Thoracic aorta (tissue), 2 donors: ENCODE results near the gene FRS2. TPM values are rescaled to one million over a fixed set of nuclear protein-coding genes. Genes with fewer than 3 reads are reported as not detected.

ENCODE experiments used
- ATAC-seq: fragments of 150-250 bp; one replicate; pipeline ENCODE4 v1.8.0; 2017; ENCODE audit warnings: low read depth; ENCODE audit not compliant: insufficient number of reproducible peaks, low FRiP score
- DNase-seq: peaks from one replicate; pipeline ENCODE4 v3.0.0-alpha.2; 2020; ENCODE audit warnings: low spot score
- H3K27ac ChIP-seq, 2 donors: fragments of 200-600 bp; sonication (generic); 1 replicate in 1 of 2; 2 replicates in 1 of 2; pipeline ENCODE4 v1.5.1; 2016; ENCODE audit warnings: mild to moderate bottlenecking in 2 of 2, moderate library complexity in 2 of 2
- H3K27me3 ChIP-seq: fragments of 200-600 bp; sonication (generic); replicated peaks from 2 replicates; pipeline ENCODE4 v1.6.0; 2016; ENCODE audit warnings: mild to moderate bottlenecking; ENCODE audit not compliant: insufficient read depth
- H3K36me3 ChIP-seq: fragments of 200-600 bp; sonication (generic); one replicate; pipeline ENCODE4 v1.5.1; 2016
- H3K4me1 ChIP-seq, 2 donors: fragments of 200-600 bp; sonication (generic); 1 replicate in 1 of 2; 2 replicates in 1 of 2; pipeline versions ENCODE4 v1.5.1 to v1.6.0; 2016; ENCODE audit warnings: low read depth in 2 of 2, mild to moderate bottlenecking in 1 of 2; ENCODE audit not compliant: control insufficient read depth in 1 of 2
- H3K4me3 ChIP-seq: fragments of 200-600 bp; sonication (generic); 2 replicates; pipeline ENCODE4 v1.5.1; 2016; ENCODE audit warnings: mild to moderate bottlenecking
- H3K9me3 ChIP-seq: fragments of 200-600 bp; sonication (generic); 2 replicates; pipeline ENCODE4 v1.5.1; 2016
- total RNA-seq, 2 donors: library from RNA; depleted of rRNA; stranded (reverse); fragments of >200 nt; gene quantifications; one replicate each; pipeline versions ENCODE4 v1.1.0 to v1.2.3, GENCODE V29; 2016
- TF ChIP-seq, protein P1 (sequence below): fragments of 200-600 bp; sonication (generic); IDR thresholded peaks from one replicate; pipeline ENCODE4 v1.5.1; 2019; ENCODE audit warnings: antibody characterized with exemption

Gene FRS2
- total RNA-seq, 2 donors from 2014 or later = 29.8 to 72.3 TPM

DNA sequence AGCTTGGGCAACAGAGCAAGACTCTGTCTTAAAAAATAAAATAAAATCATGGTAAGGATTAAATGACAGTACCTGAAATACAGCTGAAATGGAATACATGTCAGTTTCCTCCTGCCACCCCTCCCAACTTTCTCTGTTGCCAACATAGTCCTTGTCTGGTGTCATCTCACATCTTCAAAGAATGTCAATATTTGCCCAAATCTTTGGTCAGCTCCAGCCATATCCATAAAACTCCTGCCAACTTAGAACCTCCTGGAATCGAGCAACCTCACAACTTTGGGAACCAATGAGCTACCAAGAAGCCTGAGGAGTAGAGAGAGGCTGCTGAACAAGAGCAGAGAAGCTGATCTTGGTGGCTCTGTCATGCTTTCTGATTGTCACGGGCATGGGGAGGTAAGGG, 151.4 kb downstream of the FRS2 start:
- ATAC-seq = no peak
- no peaks in the 10 kb centered on the region for H3K4me1 ChIP-seq

DNA sequence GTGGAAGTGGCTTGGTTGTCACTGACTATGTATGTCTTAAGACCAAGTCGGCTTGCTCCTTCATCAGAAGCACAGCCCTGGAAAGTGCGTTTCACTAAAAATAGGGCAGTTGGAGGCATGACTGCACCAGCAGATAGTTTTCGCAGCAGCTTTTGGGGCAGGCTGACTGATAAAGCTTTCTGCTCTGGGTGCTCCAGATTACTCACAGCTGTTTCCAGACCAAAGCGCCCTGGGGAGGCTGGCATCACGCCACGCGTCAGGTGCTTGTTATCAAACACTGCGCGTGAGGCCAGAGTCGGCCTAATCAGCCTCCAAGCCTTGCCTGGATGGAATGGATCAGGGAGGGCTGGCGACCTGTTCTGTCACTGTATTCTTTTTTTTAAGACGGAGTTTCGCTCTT, 153.8 kb downstream of the FRS2 start:
- ATAC-seq = no peak

More for the DNA sequence above, 151.4 kb downstream of the FRS2 start:
- H3K27ac ChIP-seq = no peak overlapping the region
- no peak for DNase-seq
- no peaks in the 10 kb centered on the region for H3K9me3 ChIP-seq
- TF ChIP-seq, protein P1, sequence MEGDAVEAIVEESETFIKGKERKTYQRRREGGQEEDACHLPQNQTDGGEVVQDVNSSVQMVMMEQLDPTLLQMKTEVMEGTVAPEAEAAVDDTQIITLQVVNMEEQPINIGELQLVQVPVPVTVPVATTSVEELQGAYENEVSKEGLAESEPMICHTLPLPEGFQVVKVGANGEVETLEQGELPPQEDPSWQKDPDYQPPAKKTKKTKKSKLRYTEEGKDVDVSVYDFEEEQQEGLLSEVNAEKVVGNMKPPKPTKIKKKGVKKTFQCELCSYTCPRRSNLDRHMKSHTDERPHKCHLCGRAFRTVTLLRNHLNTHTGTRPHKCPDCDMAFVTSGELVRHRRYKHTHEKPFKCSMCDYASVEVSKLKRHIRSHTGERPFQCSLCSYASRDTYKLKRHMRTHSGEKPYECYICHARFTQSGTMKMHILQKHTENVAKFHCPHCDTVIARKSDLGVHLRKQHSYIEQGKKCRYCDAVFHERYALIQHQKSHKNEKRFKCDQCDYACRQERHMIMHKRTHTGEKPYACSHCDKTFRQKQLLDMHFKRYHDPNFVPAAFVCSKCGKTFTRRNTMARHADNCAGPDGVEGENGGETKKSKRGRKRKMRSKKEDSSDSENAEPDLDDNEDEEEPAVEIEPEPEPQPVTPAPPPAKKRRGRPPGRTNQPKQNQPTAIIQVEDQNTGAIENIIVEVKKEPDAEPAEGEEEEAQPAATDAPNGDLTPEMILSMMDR = no peak
- H3K36me3 ChIP-seq = no peaks in the 10 kb centered on the region
- no peak overlapping the region for H3K4me3 ChIP-seq
- no peaks in the 10 kb centered on the region for H3K27me3 ChIP-seq

DNA sequence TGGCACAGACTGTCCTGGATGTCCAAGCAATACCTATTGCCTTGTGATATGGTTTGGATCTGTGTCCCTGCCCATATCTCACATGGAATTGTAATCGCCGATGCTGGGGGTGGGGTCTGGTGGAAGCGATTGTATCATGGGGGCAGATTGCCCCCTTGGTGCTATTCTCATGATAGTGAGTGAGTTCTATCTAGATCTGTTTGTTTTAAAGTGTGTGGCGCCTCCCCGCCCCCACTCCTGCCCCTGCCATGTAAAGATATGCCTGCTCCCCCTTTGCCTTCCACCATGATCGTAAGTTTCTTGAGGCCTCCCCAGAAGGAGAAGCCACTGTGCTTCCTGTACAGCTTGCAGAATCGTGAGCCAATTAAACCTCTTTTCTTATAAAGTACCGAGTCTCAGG, 157.3 kb downstream of the FRS2 start:
- no peaks in the 10 kb centered on the region for H3K36me3 ChIP-seq
- no peak overlapping the region for H3K27ac ChIP-seq
- no peak for ATAC-seq

More for the DNA sequence above, 153.8 kb downstream of the FRS2 start:
- no peaks in the 10 kb centered on the region for H3K27me3 ChIP-seq
- no peaks in the 10 kb centered on the region for H3K36me3 ChIP-seq
- TF ChIP-seq, protein P1 = no peak
- no peak for DNase-seq
- H3K9me3 ChIP-seq = no peaks in the 10 kb centered on the region
- no peaks in the 10 kb centered on the region for H3K4me1 ChIP-seq
- no peak overlapping the region for H3K27ac ChIP-seq
- no peak overlapping the region for H3K4me3 ChIP-seq

More for the DNA sequence above, 157.3 kb downstream of the FRS2 start:
- H3K9me3 ChIP-seq = no peaks in the 10 kb centered on the region
- TF ChIP-seq, protein P1 = no peak
- H3K4me3 ChIP-seq = no peak overlapping the region
- no peaks in the 10 kb centered on the region for H3K27me3 ChIP-seq
- H3K4me1 ChIP-seq = no peaks in the 10 kb centered on the region
- no peak for DNase-seq

Other genes with a start within 250 kb of the FRS2 start
- gene CPSF6, start 230.8 kb upstream of the FRS2 start, total RNA-seq = 10 to 100 TPM; 27.5 to 48.7 TPM
- gene LYZ, start 122.0 kb upstream of the FRS2 start, total RNA-seq = 10 to 100 TPM; 91.2 to 99.9 TPM
- gene YEATS4, start 110.6 kb upstream of the FRS2 start, total RNA-seq = 1 to 10 TPM; 5.7 to 9.7 TPM
- 10 to 100 TPM; 82.4 to 89.6 TPM for gene CCT2, start 115.1 kb downstream of the FRS2 start, total RNA-seq
- gene LRRC10, start 140.5 kb downstream of the FRS2 start, total RNA-seq = not detected
- gene BEST3, start 228.9 kb downstream of the FRS2 start, total RNA-seq = not detected